GM20000 (cell line): Measurements from ENCODE around the gene SIX4.
"Not testable (repeated sequence)": the region's sequence is repeated elsewhere in the genome, so short reads cannot be mapped to it uniquely, and the experiment has no call there.

Experiments
- DNase-seq: peaks from one replicate; pipeline ENCODE4 v3.0.0; 2012; ENCODE audit warnings: low spot score
- CTCF ChIP-seq: IDR thresholded peaks from 2 replicates; pipeline ENCODE4 v1.5.1; 2012; ENCODE audit warnings: mild to moderate bottlenecking, control low read depth; ENCODE audit errors: extremely low read depth, missing control alignments

The SIX4 gene

GRCh38 chr14:60734465-60735242 is 10.5 kb upstream of the SIX4 start, which contains the start of gene MNAT1:
TSS of gene MNAT1 (plus strand) at chr14:60734761. CDS start at chr14:60734863, 102 bp downstream.
- DNase-seq: peak; percentile 73
- TF ChIP-seq CTCF: no peak

- DNase-seq: no peak
- TF ChIP-seq CTCF: no peak
Measured at GRCh38 chr14:60732840-60733483, 8.8 kb upstream of the SIX4 start.

GRCh38 chr14:60731291-60731690 is 7.1 kb upstream of the SIX4 start:
- DNase-seq: not testable (repeated sequence)

- TF ChIP-seq CTCF: no peak
- DNase-seq: peak; percentile 68
Measured at GRCh38 chr14:60723116-60723906, 840 bp downstream of the SIX4 start.

- TF ChIP-seq CTCF: no peak
- peak; percentile 57 for DNase-seq
Measured at GRCh38 chr14:60722357-60723115, 1.6 kb downstream of the SIX4 start.

- no peak for DNase-seq
- TF ChIP-seq CTCF: no peak
Measured at GRCh38 chr14:60722107-60722356, 2.1 kb downstream of the SIX4 start.

- TF ChIP-seq CTCF: peak; percentile 51
Measured at GRCh38 chr14:60721326-60722106, 2.6 kb downstream of the SIX4 start.

More at GRCh38 chr14:60721326-60722106, 2.6 kb downstream of the SIX4 start:
- peak; percentile 70 for DNase-seq
